G401.6 (cell line): ENCODE results near the gene ZNF667.

Experiments
- FAIRE-seq: peaks from 2 replicates; lab custom pipeline; 2012; peaks lifted over from hg19 to GRCh38; lab: Jason Lieb, UNC

The ZNF667 gene

GRCh38 chr19:56476651-56477428 is at the start of gene ZNF667:
TSS of gene ZNF667 (minus strand) at chr19:56477345. CDS start at chr19:56462370, 14,975 bp downstream.
- no peak for FAIRE-seq

DNA sequence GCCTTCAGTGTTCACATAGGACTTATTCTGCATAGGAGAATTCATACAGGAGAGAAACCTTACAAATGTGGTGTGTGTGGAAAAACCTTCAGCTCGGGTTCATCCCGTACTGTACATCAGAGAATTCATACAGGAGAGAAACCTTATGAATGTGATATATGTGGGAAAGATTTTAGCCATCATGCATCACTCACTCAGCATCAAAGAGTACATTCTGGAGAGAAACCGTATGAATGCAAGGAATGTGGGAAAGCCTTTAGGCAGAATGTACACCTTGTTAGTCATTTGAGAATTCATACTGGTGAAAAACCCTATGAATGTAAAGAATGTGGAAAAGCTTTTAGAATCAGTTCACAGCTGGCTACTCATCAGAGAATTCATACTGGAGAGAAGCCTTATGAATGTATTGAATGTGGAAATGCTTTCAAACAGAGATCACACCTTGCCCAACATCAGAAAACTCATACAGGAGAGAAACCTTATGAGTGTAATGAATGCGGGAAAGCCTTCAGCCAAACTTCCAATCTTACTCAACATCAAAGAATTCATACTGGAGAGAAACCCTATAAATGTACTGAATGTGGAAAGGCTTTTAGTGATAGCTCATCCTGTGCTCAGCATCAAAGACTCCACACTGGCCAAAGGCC is 48.2 kb upstream of the ZNF667 start:
- no peak for FAIRE-seq

GRCh38 chr19:56508290-56508778 is 31.2 kb upstream of the ZNF667 start:
- no peak for FAIRE-seq

DNA sequence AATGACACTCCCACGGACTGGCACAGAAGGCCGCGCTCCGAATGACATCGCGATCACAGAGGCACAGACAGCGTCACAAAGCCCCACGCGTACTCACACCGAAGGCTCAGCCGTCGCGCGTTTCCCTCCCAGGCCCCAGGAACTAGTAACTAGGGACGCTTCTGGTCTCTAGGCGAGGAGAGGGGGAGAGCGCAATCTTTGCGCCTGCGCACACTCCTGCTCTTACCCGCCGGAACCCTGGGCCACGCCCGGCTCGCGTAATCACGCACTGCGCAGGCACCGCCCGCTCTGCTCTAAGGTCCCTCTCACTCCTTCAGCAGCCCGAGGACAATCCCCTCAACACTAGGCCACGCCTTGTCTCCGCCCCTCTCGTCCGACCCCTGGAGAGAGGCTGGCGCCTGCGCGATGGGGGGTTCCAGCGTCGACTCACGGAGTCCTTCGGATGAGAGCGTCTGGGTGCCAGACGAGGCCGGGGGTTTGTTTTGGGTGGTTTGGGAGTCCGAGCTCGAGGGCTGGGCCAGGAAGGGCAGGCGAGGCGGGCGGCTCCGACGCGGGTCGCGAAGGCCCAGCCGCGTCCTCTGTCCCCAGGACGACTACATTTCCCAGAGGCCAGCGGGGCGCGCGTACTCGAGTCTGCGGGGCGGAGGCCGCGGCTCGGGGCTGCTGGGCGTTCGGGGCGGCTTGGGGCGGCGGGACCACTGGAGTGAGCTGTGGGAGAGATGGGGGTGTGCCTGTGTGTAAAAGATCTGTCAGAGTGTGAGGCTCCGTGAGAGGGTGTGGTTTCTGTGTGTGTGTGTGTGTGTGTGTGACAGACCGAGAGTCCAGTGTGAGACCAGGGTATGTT is 30.5 kb upstream of the ZNF667 start, which contains the start of gene ZNF471:
Gene ZNF471, plus strand, starts transcription at position 410 of the 844 bp plus-strand sequence. CDS start 3,717 bp downstream, outside the sequence.
- FAIRE-seq: peak; percentile 95

DNA sequence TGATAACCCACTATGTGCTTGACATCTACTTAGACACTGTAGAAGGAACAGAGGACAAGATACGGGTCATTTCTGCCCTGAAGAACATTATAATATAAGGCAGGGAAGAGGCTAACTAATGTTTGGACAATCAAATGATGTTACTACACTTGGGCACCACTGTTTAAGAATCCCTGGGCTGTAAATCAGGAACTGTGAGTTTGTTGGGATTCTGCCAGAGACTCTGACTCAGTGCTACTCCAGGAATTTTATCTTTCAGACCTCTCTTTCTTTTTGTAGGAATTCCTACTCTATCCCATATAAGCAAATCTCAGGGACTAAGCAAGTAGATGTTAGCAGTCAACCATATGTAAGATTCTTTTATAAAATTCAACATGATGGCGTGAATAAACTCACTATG is 27.4 kb upstream of the ZNF667 start:
- no peak for FAIRE-seq

DNA sequence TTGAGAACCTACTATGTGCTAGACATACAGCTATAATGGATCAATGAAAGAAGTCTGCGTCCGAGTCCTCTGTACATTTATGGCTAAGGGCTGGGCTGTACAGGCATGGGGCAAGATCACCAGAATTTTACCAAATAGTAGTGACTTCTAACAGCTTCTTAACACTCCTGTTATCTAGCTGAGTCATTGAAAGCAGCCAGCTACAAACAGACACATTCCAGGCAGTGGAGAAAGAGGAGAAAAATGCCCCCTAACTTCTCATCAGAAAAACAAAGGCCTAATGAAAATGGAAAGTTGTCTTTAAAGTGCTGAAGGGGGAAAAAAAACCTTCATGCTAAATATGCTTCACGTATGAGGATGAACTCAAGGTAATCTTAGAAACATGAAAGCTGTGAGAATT is 14.3 kb upstream of the ZNF667 start:
- FAIRE-seq: no peak

GRCh38 chr19:56477429-56478338 is 539 bp upstream of the ZNF667 start:
- peak; percentile 61 for FAIRE-seq

DNA sequence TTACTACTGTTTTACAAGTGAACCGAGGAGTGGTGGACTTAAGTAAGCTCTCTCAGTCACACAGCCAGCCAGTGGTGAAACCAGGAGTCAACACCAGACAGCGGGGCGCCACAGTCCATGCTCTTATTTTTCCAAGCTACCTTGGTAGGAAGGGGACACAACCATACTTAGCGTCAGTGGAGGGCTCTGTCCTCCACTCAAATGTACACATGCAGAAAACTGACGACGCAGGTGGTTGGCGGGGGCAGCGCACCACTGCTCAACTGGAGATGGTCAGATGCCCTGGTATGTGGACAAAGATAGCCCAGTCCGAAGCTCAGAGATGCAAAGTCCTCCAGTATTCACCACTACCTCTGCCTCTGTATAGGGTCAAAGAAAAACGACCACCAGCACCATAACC is 1.1 kb downstream of the ZNF667 start:
- no peak for FAIRE-seq

DNA sequence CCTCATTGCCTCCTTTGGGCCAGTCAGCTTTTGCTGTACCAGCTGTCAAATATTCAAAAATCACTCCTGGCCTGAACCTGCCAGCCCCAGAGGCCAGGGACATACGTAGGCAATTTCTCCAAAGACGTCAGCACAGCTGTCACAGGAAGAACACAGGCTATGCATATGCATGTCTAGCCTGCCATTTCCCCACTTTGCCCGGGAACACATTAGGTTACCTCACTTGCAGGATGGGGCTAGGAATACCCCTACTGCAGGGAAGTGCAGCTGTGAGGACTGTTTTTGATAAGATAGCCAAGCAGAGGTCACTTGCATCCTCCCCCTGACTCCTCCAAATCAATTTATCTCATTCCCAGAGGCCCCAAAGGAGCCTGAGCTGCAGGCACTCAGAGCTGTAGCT is 2.8 kb downstream of the ZNF667 start:
- FAIRE-seq: no peak

- no peak for FAIRE-seq
Observed at GRCh38 chr19:56441206-56441792, 35.8 kb downstream of the ZNF667 start.

DNA sequence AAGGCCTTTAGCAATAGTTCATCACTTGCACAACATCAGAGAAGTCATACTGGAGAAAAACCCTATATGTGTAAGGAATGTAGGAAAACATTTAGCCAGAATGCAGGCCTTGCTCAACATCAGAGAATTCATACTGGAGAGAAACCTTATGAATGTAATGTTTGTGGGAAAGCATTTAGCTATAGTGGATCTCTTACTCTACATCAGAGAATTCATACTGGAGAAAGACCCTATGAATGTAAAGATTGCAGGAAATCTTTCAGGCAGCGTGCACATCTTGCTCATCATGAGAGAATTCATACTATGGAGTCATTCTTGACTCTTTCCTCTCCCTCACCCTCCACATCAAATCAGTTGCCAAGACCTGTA is 53.2 kb downstream of the ZNF667 start:
- FAIRE-seq: no peak

DNA sequence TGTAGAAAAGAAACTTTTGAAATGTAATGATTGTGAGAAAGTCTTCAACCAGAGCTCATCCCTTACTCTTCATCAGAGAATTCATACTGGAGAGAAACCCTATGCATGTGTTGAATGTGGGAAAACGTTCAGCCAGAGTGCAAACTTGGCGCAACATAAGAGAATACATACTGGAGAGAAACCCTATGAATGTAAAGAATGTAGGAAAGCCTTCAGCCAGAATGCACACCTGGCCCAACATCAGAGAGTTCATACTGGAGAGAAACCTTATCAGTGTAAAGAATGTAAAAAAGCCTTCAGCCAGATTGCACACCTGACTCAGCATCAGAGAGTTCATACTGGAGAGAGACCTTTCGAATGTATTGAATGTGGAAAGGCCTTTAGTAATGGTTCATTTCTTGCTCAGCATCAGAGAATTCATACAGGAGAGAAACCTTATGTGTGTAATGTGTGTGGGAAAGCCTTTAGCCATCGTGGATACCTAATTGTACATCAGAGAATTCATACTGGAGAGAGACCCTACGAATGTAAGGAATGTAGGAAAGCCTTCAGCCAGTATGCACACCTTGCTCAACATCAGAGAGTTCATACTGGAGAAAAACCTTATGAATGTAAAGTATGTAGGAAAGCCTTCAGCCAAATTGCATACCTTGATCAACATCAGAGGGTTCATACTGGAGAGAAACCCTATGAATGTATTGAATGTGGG is 53.7 kb downstream of the ZNF667 start:
- no peak for FAIRE-seq

DNA sequence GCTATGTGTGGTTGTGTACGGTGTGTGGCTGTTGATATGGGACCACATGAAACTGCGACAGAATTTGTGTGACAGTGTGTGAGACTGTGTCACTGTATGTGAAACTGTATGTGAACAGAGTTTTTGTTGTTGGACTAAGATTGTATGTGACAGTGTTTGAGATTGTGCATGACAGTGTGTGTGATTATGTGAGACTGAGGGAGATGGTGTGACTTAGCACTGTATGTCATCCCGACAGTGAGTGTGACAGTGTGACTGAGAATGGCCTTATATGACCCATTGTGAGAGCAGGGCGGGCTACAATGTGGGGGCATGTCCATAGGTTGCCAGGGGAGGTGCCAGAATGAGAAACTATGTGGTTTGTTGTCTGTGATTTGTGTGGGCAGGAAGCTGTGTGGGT is 72.1 kb downstream of the ZNF667 start:
- no peak for FAIRE-seq

- no peak for FAIRE-seq
Observed at GRCh38 chr19:56404705-56405056, 72.5 kb downstream of the ZNF667 start.

- no peak for FAIRE-seq
Observed at GRCh38 chr19:56403764-56404704, 73.1 kb downstream of the ZNF667 start, which contains the start of gene ZNF583. TSS of gene ZNF583 (plus strand) at chr19:56404332. CDS start at chr19:56407115, 2,783 bp downstream.

DNA sequence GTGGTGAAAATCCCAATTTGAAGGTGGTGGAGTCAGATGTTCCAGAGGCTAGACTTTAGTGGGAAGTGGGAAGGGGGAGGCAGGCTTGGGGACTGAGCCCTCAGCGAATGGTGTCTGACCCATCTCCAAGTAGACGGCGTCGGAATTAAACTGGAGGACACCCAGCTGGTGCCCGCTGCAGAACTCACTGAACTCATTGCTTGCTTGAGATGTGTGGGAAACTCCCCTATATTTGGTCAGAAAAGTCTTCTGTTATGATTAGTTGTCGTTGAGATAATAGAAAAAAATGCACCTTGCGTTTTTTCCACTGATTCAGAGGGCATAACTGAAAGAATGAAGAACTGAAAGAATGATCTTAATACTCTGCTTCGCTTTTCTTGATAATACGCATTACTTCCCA is 73.9 kb downstream of the ZNF667 start:
- no peak for FAIRE-seq

GRCh38 chr19:56400485-56400884 is 76.7 kb downstream of the ZNF667 start:
- FAIRE-seq: no peak

- FAIRE-seq: no peak
Observed at GRCh38 chr19:56398809-56399208, 78.3 kb downstream of the ZNF667 start.
